Endothelial cell of umbilical vein (primary cell): Measurements from ENCODE around the gene PDLIM5. TPM values are rescaled to one million over a fixed set of nuclear protein-coding genes. Genes with fewer than 3 reads are reported as not detected.

Source experiments
- BruUV-seq: library from RNA; stranded (reverse); fragments of 400-500 nt; replicated peaks from 2 replicates; lab custom pipeline; 2021; lab: Mats Ljungman, UMichigan
- CTCF ChIA-PET: fragments of 300-600, 350-600 bp; sonication (Branson Sonifier 250); formaldehyde crosslinking; loops from one replicate; lab custom pipeline; 2021; ENCODE audit warnings: antibody characterized with exemption, inconsistent platforms; lab: Charles Lee
- POLR2A ChIA-PET: fragments of 300-600, 350-600 bp; sonication (Branson Sonifier 250); formaldehyde crosslinking; loops from one replicate; lab custom pipeline; 2021; ENCODE audit warnings: antibody characterized with exemption, inconsistent platforms; lab: Charles Lee
- DNase-seq: peaks from one replicate; pipeline ENCODE4 v3.0.0-alpha.2; 2011; ENCODE audit warnings: low read depth, low spot score
- FAIRE-seq: peaks from 2 replicates; lab custom pipeline; 2011; peaks lifted over from hg19 to GRCh38; lab: Jason Lieb, UNC
- H2AFZ ChIP-seq: 2 replicates; pipeline ENCODE4 v1.6.0; 2012; ENCODE audit warnings: low read depth, low read length, control low read depth, inconsistent platforms
- H3K27ac ChIP-seq: 2 replicates; pipeline ENCODE4 v1.5.1; 2011; ENCODE audit warnings: low read depth, mild to moderate bottlenecking, control low read depth, low read length, moderate library complexity; ENCODE audit not compliant: insufficient read depth
- H3K27me3 ChIP-seq, 2 experiments: 2 replicates each; pipeline versions ENCODE4 v1.6.0 to v1.6.1; 2011; ENCODE audit warnings: low read length in 2 of 2, mixed read lengths in 1 of 2; ENCODE audit not compliant: control insufficient read depth in 2 of 2, insufficient read depth in 2 of 2
- H3K36me3 ChIP-seq, 2 experiments: 2 replicates in 1 of 2; 3 replicates in 1 of 2; pipeline ENCODE4 v1.5.1; 2011; ENCODE audit warnings: low read length in 2 of 2, mild to moderate bottlenecking in 1 of 2, moderate library complexity in 1 of 2; ENCODE audit not compliant: control insufficient read depth in 2 of 2, insufficient read depth in 2 of 2; ENCODE audit errors: extremely low read depth in 1 of 2
- H3K4me1 ChIP-seq: 3 replicates; pipeline ENCODE4 v1.5.1; 2011; ENCODE audit warnings: mild to moderate bottlenecking, low read length; ENCODE audit not compliant: control insufficient read depth, insufficient read depth; ENCODE audit errors: extremely low read depth
- H3K4me2 ChIP-seq: 2 replicates; pipeline ENCODE4 v1.6.1; 2011; ENCODE audit warnings: low read length, control low read depth, mixed read lengths; ENCODE audit not compliant: insufficient read depth
- H3K4me3 ChIP-seq, 3 experiments: fragments of 200-600 bp in 1 of 3; sonication (generic), shearing (Covaris generic) in 1 of 3; replicated peaks in 1 of 3; 2 replicates each; pipeline ENCODE4 v1.5.1; 2011 to 2016; ENCODE audit warnings: control low read depth in 3 of 3, low read length in 3 of 3, mild to moderate bottlenecking in 2 of 3, inconsistent platforms in 1 of 3, low read depth in 1 of 3, moderate library complexity in 1 of 3; ENCODE audit not compliant: insufficient read depth in 1 of 3
- H3K79me2 ChIP-seq: 2 replicates; pipeline ENCODE4 v1.6.0; 2012; ENCODE audit warnings: low read length, inconsistent platforms; ENCODE audit not compliant: control insufficient read depth, insufficient read depth
- H3K9ac ChIP-seq: replicated peaks from 2 replicates; pipeline ENCODE3; 2011; ENCODE audit warnings: low read length, control low read depth; ENCODE audit not compliant: insufficient read depth; ENCODE audit errors: extremely low read depth
- H3K9me1 ChIP-seq: replicated peaks from 3 replicates; pipeline ENCODE4 v1.6.0; 2011; ENCODE audit warnings: mild to moderate bottlenecking, low read length; ENCODE audit not compliant: control insufficient read depth, insufficient read depth; ENCODE audit errors: extremely low read depth
- H3K9me3 ChIP-seq: replicated peaks from 2 replicates; pipeline ENCODE4 v1.5.1; 2012; ENCODE audit warnings: low read length, inconsistent platforms; ENCODE audit not compliant: control insufficient read depth, insufficient read depth
- H4K20me1 ChIP-seq: replicated peaks from 2 replicates; pipeline ENCODE3; 2011; ENCODE audit warnings: mild to moderate bottlenecking, low read length; ENCODE audit not compliant: control insufficient read depth, insufficient read depth; ENCODE audit errors: extremely low read depth
- CTCF ChIP-seq, 2 donors: IDR thresholded peaks; 1 replicate in 1 of 2; 2 replicates in 1 of 2; pipeline ENCODE4 v1.5.1; 2011; ENCODE audit warnings: low read length in 2 of 2, mild to moderate bottlenecking in 2 of 2, moderate library complexity in 2 of 2, control low read depth in 1 of 2, inconsistent platforms in 1 of 2, low read depth in 1 of 2; ENCODE audit not compliant: insufficient read depth in 1 of 2; ENCODE audit errors: extremely low read depth in 1 of 2
- FOS ChIP-seq: IDR thresholded peaks from 2 replicates; pipeline ENCODE4 v1.6.1; 2011; ENCODE audit warnings: mild to moderate bottlenecking, low read length, moderate library complexity, borderline replicate concordance; ENCODE audit not compliant: insufficient read depth
- MYC ChIP-seq: IDR thresholded peaks from one replicate; pipeline ENCODE4 v1.6.1; 2011; ENCODE audit warnings: mild to moderate bottlenecking, low read depth, low read length
- POLR2AphosphoS5 ChIP-seq: IDR thresholded peaks from 2 replicates; pipeline ENCODE4 v1.6.1; 2012; ENCODE audit warnings: low read depth, mild to moderate bottlenecking, control low read depth, low read length, moderate library complexity; ENCODE audit not compliant: insufficient read depth
- dilution Hi-C: fragments of 300-500 bp; cut with MboI; formaldehyde crosslinking; loops from one replicate; pipeline ENCODE4 v1.15.0; 2019; ENCODE audit warnings: low sequenced_read_pairs; ENCODE audit not compliant: extremely low pct_ligation_motif_present
- intact Hi-C: fragments of 100-400 bp; cut with micrococcal nuclease; formaldehyde crosslinking; loops from one replicate; pipeline ENCODE4 v1.10.0; 2022
- polyA plus RNA-seq, 4 experiments: library from polyadenylated mRNA; depleted of rRNA in 3 of 4; stranded (reverse) in 3 of 4; unstranded in 1 of 4; fragments of >200 nt; gene quantifications; 2 replicates each; pipeline versions ENCODE4 v1.2.1 to v1.2.3, GENCODE V29; 2011 to 2012; ENCODE audit warnings: missing spikeins in 1 of 4
- total RNA-seq: library from RNA; stranded (reverse); gene quantifications from 2 replicates; pipeline ENCODE4 v1.2.3, GENCODE V29; 2021
- TF ChIP-seq, protein P1 (sequence below): IDR thresholded peaks from 2 replicates; pipeline ENCODE4 v1.6.1; 2011; ENCODE audit not compliant: insufficient read depth, insufficient read length

Gene PDLIM5
- total and polyA plus RNA-seq, 2 donors (not counting 3 experiments of a cell fraction or from before 2014, with no cell fraction given): 243 to 310 TPM

GRCh38 chr4:94623126-94623911, 171.6 kb downstream of the PDLIM5 start:
- Histone ChIP-seq H3K79me2 (peaks cover 11% of the 10 kb centered on the region), H3K9me3 (no peaks in the 10 kb centered on the region), H3K9ac (no peak overlapping the region), H3K27me3 (no peaks in the 10 kb centered on the region), H3K36me3 (peaks cover 6 to 20% of the 10 kb centered on the region in 2 experiments), H3K4me3 (no peak overlapping the region), H4K20me1 (no peaks in the 10 kb centered on the region), H2AFZ (no peak overlapping the region), H3K27ac (no peak overlapping the region), H3K9me1 (no peaks in the 10 kb centered on the region), H3K4me2 (no peak overlapping the region), H3K4me1 (no peaks in the 10 kb centered on the region)
- intact Hi-C loops (no loop called here), dilution Hi-C loops (no loop called here)
- BruUV-seq: no TSS peak
- ChIA-PET POLR2A (no interaction called here), CTCF (interaction anchor here (0.6 to 5.2 kb wide), 4 partner anchors 109 to 1241 kb away, joined by 3 to 77 read pairs (median 23); no protein-coding TSS in a partner anchor)
- DNase-seq: no peak
- TF ChIP-seq, protein P1, sequence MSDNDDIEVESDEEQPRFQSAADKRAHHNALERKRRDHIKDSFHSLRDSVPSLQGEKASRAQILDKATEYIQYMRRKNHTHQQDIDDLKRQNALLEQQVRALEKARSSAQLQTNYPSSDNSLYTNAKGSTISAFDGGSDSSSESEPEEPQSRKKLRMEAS: no peak
- no peak for TF ChIP-seq CTCF (IDR thresholded peaks at IDR 0.05; ENCODE audit: extremely low read depth in 1 of 2, insufficient read depth in 1 of 2, low read depth in 1 of 2, low read length in 2 of 2)
- no peak for TF ChIP-seq POLR2AphosphoS5
- no peak for TF ChIP-seq MYC
- no peak for TF ChIP-seq FOS
- no peak for FAIRE-seq
